Measurements from ENCODE around the gene AFF3.

GRCh38 chr2:99569386-99569785 lies 573.0 kb downstream of the AFF3 start:
- TF ChIP-seq POLR2A (IDR thresholded peaks at IDR 0.05) (no peak), CTCF (IDR thresholded peaks at IDR 0.05) (no peak)

Data from uterus (tissue), 2 donors.